ENCODE measurements around the gene DMAC2.
"Not testable (repeated sequence)": the region's sequence is repeated elsewhere in the genome, so short reads cannot be mapped to it uniquely, and the experiment has no call there.

The DMAC2 gene

DNA sequence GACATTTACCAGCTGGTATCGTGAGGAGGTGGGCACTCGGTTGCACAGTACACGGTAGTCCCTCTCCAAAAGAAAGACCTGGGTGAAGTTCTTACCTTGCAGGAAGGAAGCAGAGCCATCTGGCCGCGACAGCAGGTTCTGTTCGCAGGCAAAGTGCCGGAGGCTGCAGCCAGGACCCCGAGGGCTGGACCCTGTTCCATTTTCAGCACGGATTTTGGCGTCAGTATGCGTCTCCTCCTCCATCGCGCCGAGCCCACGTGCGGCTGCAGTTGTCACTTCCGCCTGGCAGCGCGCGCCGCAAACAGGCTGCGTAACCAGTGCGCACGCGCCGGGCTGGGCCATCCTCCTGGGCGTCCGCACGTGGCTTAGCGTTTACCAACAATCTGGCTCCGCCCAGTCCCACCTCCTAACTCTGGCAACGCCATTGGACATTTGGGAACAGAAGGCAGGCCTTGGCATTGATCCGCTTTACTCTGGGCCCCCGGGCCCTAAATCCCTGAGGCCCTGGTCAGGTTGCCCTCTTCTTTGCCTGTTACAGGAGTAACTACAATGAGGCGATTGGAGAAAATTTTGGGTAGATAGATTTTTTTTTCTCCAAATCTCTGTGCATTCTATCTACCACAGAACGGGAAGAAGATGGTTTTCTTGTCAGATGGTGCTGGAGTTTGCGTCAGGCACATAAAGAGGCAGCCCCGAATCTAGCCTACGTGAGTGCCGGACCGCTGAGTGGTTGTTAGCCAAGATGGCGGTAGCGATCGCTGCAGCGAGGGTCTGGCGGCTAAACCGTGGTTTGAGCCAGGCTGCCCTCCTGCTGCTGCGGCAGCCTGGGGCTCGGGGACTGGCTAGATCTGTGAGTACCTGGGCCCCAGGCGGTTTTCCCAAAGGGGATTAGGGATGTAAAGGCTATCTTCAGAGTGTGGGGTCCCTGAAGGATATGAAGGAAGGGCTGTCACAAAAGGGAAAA is 42.3 kb downstream of the DMAC2 start, which contains the start of the genes BCKDHA and EXOSC5:
TSS of gene BCKDHA (plus strand) at position 733 of the 964 bp plus-strand sequence. CDS start at position 743, 10 bp downstream.
TSS of gene EXOSC5 (minus strand) at position 274 of the 964 bp plus-strand sequence. CDS start at position 243, 31 bp downstream.
- DNase-seq, result peak; percentile 100

DNA sequence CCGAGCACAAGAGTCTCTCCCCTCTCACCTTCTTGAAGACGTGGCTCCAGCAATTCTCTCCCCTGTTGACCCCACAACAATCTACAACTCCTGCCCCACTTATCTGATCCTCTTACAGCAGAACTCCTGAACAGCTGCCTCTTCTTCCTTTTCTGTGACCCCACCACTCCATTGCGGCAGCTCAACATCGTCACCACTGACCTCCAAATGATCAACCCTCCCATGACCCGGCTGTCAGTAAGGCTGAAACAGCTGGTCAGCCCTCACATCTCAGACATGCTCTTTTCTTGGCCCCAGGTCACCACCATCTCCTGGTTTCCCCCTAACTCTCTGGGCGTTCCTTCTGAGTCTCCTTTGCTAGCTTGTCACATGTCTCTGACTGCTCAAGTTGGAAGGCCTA is 44.4 kb downstream of the DMAC2 start:
- no peak for DNase-seq

DNA sequence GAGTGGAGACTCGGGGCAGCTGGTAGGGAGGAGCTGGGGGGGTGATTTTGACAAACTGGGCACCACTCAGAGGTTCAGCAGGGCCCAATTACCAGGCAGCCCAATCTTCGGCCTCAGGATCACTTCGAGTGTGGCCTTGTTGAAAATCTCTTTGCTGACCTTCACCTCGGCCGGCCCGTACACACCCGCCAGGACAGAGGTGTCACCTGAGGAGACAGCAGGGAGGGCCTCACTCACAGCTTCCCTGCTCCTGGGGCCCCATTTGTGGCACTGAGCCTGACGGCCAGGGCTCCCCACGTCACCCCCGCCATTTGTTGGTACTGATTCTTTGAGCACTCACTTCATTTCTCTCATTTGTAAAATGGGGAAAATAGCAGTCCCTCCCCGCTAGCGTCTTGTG is 46.9 kb downstream of the DMAC2 start:
- no peak for DNase-seq

DNA sequence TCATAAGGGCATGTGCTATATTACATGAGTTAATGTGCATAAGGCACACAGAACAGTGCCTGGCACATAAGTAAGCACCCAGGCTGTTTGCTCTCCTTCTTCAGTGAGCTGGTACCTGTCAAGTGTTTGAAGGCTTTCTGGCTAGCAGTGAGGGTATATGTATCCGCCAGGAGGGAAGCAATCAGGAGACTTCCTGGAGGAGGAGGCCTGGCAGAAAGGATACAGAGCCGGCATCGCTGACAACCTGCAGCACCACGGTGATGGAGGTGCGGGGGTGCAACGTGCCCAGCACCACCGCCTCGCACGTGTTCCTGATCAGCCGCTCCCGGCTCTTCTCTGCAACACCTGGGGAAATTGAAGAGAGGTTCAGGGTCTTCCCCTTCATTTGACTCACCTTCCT is 48.1 kb downstream of the DMAC2 start:
- DNase-seq, result no peak

DNA sequence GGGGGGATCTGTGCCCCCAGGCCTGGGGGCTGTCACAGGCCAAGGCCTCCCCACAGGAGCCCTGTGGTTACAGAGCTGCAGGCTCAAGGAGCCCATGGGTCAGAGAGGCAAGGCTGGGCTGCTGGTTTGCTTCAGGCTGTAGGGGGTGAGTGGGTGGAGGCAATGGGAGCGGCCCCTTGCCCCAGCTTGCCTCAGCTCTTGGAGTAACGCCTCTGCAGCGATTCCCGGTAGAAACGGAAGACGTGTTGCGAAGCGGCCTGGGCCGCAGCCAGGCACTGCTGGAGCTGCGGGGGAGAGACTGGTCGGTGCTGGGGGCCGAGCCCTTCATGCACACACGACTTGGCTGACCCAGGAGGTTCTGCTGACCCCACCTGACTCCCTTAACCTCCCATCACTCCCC is 53.3 kb downstream of the DMAC2 start:
- DNase-seq, result no peak

DNA sequence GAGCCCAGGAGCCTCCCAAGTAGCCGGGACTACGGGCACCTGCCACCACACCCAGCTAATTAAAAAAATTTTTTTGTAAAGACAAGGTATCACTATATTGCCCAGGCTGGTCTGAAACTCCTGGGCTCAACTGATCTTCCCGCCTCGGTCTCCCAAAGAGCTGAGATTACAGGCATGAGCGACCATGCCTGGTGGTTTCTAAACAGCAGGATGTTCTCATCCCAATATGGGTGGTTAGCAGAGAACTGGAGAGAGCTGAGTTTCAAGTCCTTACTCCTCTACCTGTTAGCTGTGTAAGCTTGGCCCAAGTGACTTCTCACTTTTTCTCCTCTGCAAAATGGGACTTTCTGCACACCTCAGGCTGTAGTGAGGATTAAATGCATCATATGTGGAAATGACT is 55.4 kb downstream of the DMAC2 start:
- no peak for DNase-seq

DNA sequence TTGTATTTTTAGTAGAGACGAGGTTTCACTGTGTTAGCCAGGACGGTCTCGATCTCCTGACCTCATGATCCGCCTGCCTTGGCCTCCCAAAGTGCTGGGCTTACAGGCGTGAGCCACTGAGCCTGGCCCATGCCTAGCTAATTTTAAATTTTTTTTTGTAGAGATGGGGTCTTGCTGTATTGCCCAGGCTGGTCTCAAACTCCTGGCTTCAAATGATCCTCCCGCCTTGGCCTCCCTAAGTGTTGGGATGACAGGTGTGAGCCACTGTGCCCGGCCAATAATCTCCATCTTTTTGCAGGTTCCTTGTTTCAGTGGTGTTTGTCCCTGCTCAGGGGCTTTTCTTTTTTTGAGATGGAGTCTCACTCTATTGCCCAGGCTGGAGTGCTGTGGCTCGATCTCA is 58.2 kb downstream of the DMAC2 start:
- DNase-seq, result not testable (repeated sequence)

All from CD4-positive, alpha-beta T cell treated with Interferon gamma for 1 hour (primary cell).